Endothelial cell of umbilical vein (primary cell): Measurements from ENCODE around the gene KCNV2. TPM values are rescaled to one million over a fixed set of nuclear protein-coding genes. Genes with fewer than 3 reads are reported as not detected.
A peak's percentile ranks its signal among the peaks of the same experiment; 100 is the strongest.

ENCODE experiments used
- BruUV-seq: library from RNA; stranded (reverse); fragments of 400-500 nt; replicated peaks from 2 replicates; lab custom pipeline; 2021; lab: Mats Ljungman, UMichigan
- CTCF ChIA-PET: fragments of 300-600, 350-600 bp; sonication (Branson Sonifier 250); formaldehyde crosslinking; loops from one replicate; lab custom pipeline; 2021; ENCODE audit warnings: antibody characterized with exemption, inconsistent platforms; lab: Charles Lee
- POLR2A ChIA-PET: fragments of 300-600, 350-600 bp; sonication (Branson Sonifier 250); formaldehyde crosslinking; loops from one replicate; lab custom pipeline; 2021; ENCODE audit warnings: antibody characterized with exemption, inconsistent platforms; lab: Charles Lee
- DNase-seq: peaks from one replicate; pipeline ENCODE4 v3.0.0-alpha.2; 2011; ENCODE audit warnings: low read depth, low spot score
- FAIRE-seq: peaks from 2 replicates; lab custom pipeline; 2011; peaks lifted over from hg19 to GRCh38; lab: Jason Lieb, UNC
- H2AFZ ChIP-seq: 2 replicates; pipeline ENCODE4 v1.6.0; 2012; ENCODE audit warnings: low read depth, low read length, control low read depth, inconsistent platforms
- H3K27ac ChIP-seq: 2 replicates; pipeline ENCODE4 v1.5.1; 2011; ENCODE audit warnings: low read depth, mild to moderate bottlenecking, control low read depth, low read length, moderate library complexity; ENCODE audit not compliant: insufficient read depth
- H3K27me3 ChIP-seq, 2 experiments: 2 replicates each; pipeline versions ENCODE4 v1.6.0 to v1.6.1; 2011; ENCODE audit warnings: low read length in 2 of 2, mixed read lengths in 1 of 2; ENCODE audit not compliant: control insufficient read depth in 2 of 2, insufficient read depth in 2 of 2
- H3K36me3 ChIP-seq, 2 experiments: 2 replicates in 1 of 2; 3 replicates in 1 of 2; pipeline ENCODE4 v1.5.1; 2011; ENCODE audit warnings: low read length in 2 of 2, mild to moderate bottlenecking in 1 of 2, moderate library complexity in 1 of 2; ENCODE audit not compliant: control insufficient read depth in 2 of 2, insufficient read depth in 2 of 2; ENCODE audit errors: extremely low read depth in 1 of 2
- H3K4me1 ChIP-seq: 3 replicates; pipeline ENCODE4 v1.5.1; 2011; ENCODE audit warnings: mild to moderate bottlenecking, low read length; ENCODE audit not compliant: control insufficient read depth, insufficient read depth; ENCODE audit errors: extremely low read depth
- H3K4me2 ChIP-seq: 2 replicates; pipeline ENCODE4 v1.6.1; 2011; ENCODE audit warnings: low read length, control low read depth, mixed read lengths; ENCODE audit not compliant: insufficient read depth
- H3K4me3 ChIP-seq, 3 experiments: fragments of 200-600 bp in 1 of 3; sonication (generic), shearing (Covaris generic) in 1 of 3; replicated peaks in 1 of 3; 2 replicates each; pipeline ENCODE4 v1.5.1; 2011 to 2016; ENCODE audit warnings: control low read depth in 3 of 3, low read length in 3 of 3, mild to moderate bottlenecking in 2 of 3, inconsistent platforms in 1 of 3, low read depth in 1 of 3, moderate library complexity in 1 of 3; ENCODE audit not compliant: insufficient read depth in 1 of 3
- H3K79me2 ChIP-seq: 2 replicates; pipeline ENCODE4 v1.6.0; 2012; ENCODE audit warnings: low read length, inconsistent platforms; ENCODE audit not compliant: control insufficient read depth, insufficient read depth
- H3K9ac ChIP-seq: replicated peaks from 2 replicates; pipeline ENCODE3; 2011; ENCODE audit warnings: low read length, control low read depth; ENCODE audit not compliant: insufficient read depth; ENCODE audit errors: extremely low read depth
- H3K9me1 ChIP-seq: replicated peaks from 3 replicates; pipeline ENCODE4 v1.6.0; 2011; ENCODE audit warnings: mild to moderate bottlenecking, low read length; ENCODE audit not compliant: control insufficient read depth, insufficient read depth; ENCODE audit errors: extremely low read depth
- H3K9me3 ChIP-seq: replicated peaks from 2 replicates; pipeline ENCODE4 v1.5.1; 2012; ENCODE audit warnings: low read length, inconsistent platforms; ENCODE audit not compliant: control insufficient read depth, insufficient read depth
- H4K20me1 ChIP-seq: replicated peaks from 2 replicates; pipeline ENCODE3; 2011; ENCODE audit warnings: mild to moderate bottlenecking, low read length; ENCODE audit not compliant: control insufficient read depth, insufficient read depth; ENCODE audit errors: extremely low read depth
- EZH2 ChIP-seq: IDR thresholded peaks from 2 replicates; pipeline ENCODE4 v1.6.1; 2012; ENCODE audit warnings: borderline replicate concordance, low read depth, mild to moderate bottlenecking, moderate library complexity, low read length, inconsistent platforms; ENCODE audit not compliant: severe bottlenecking
- FOS ChIP-seq: IDR thresholded peaks from 2 replicates; pipeline ENCODE4 v1.6.1; 2011; ENCODE audit warnings: mild to moderate bottlenecking, low read length, moderate library complexity, borderline replicate concordance; ENCODE audit not compliant: insufficient read depth
- GATA2 ChIP-seq: IDR thresholded peaks from 2 replicates; pipeline ENCODE4 v1.7.0; 2011; ENCODE audit warnings: low read depth, mild to moderate bottlenecking, moderate library complexity, mixed read lengths, low read length; ENCODE audit not compliant: insufficient read length, insufficient read depth
- JUN ChIP-seq: IDR thresholded peaks from 2 replicates; pipeline ENCODE4 v1.6.1; 2011; ENCODE audit warnings: borderline replicate concordance, low read depth; ENCODE audit not compliant: insufficient read length, insufficient read depth
- MYC ChIP-seq: IDR thresholded peaks from one replicate; pipeline ENCODE4 v1.6.1; 2011; ENCODE audit warnings: mild to moderate bottlenecking, low read depth, low read length
- POLR2AphosphoS5 ChIP-seq: IDR thresholded peaks from 2 replicates; pipeline ENCODE4 v1.6.1; 2012; ENCODE audit warnings: low read depth, mild to moderate bottlenecking, control low read depth, low read length, moderate library complexity; ENCODE audit not compliant: insufficient read depth
- dilution Hi-C: fragments of 300-500 bp; cut with MboI; formaldehyde crosslinking; loops from one replicate; pipeline ENCODE4 v1.15.0; 2019; ENCODE audit warnings: low sequenced_read_pairs; ENCODE audit not compliant: extremely low pct_ligation_motif_present
- intact Hi-C: fragments of 100-400 bp; cut with micrococcal nuclease; formaldehyde crosslinking; loops from one replicate; pipeline ENCODE4 v1.10.0; 2022
- polyA plus RNA-seq, 4 experiments: library from polyadenylated mRNA; depleted of rRNA in 3 of 4; stranded (reverse) in 3 of 4; unstranded in 1 of 4; fragments of >200 nt; gene quantifications; 2 replicates each; pipeline versions ENCODE4 v1.2.1 to v1.2.3, GENCODE V29; 2011 to 2012; ENCODE audit warnings: missing spikeins in 1 of 4
- total RNA-seq: library from RNA; stranded (reverse); gene quantifications from 2 replicates; pipeline ENCODE4 v1.2.3, GENCODE V29; 2021
- TF ChIP-seq, protein P1 (sequence below): IDR thresholded peaks from 2 replicates; pipeline ENCODE4 v1.6.1; 2011; ENCODE audit not compliant: insufficient read depth, insufficient read length

Gene KCNV2
- total and polyA plus RNA-seq, 2 donors (not counting 3 experiments of a cell fraction or from before 2014, with no cell fraction given), result not detected

DNA sequence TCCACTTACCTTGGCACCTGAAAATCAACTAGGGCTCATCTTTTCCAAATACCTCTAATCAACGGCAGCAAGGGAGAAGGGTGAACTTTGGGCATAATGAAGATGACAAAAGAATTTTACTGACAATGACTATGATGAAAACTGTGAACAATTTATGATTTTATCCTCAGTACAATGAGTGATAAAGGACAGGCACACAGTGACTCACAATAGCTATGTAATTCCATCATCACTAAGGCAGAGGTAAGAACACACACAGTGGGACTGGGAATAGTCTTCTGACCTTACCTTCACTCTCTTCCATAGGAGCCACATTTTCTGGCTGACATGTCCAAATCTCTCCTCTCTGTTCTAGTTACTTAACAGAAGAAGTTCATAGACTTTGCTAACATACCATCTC lies 26.1 kb upstream of the KCNV2 start:
- peak overlapping the region; percentile 35 for H3K27ac ChIP-seq
- DNase-seq (no peak), FAIRE-seq (no peak)
- H3K9ac ChIP-seq, result no peak overlapping the region
- ChIA-PET CTCF (interaction anchor here (1.6 kb wide), 1 partner anchor 37 kb away, joined by 7 read pairs; no protein-coding TSS in a partner anchor), POLR2A (no interaction called here)
- H2AFZ ChIP-seq, result no peak overlapping the region
- TF ChIP-seq FOS (no peak), GATA2 (no peak), POLR2AphosphoS5 (no peak), MYC (no peak)
- TF ChIP-seq, protein P1, sequence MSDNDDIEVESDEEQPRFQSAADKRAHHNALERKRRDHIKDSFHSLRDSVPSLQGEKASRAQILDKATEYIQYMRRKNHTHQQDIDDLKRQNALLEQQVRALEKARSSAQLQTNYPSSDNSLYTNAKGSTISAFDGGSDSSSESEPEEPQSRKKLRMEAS, result no peak
- intact Hi-C loops (loop anchor here (1.0 to 5.0 kb wide), 3 partner anchors 36 to 674 kb away; partner anchors contain the start of gene SMARCA2), dilution Hi-C loops (no loop called here)
- H4K20me1 ChIP-seq, result no peaks in the 10 kb centered on the region
- TSS peak; percentile 66 for BruUV-seq
- no peaks in the 10 kb centered on the region for H3K27me3 ChIP-seq
- H3K4me2 ChIP-seq, result peak overlapping the region; percentile 52
- peaks cover 23% of the 10 kb centered on the region for H3K4me1 ChIP-seq
- no peaks in the 10 kb centered on the region for H3K9me1 ChIP-seq
- H3K79me2 ChIP-seq, result no peaks in the 10 kb centered on the region
- no peaks in the 10 kb centered on the region for H3K9me3 ChIP-seq
- no peak overlapping the region for H3K4me3 ChIP-seq
- H3K36me3 ChIP-seq, result no peaks in the 10 kb centered on the region

DNA sequence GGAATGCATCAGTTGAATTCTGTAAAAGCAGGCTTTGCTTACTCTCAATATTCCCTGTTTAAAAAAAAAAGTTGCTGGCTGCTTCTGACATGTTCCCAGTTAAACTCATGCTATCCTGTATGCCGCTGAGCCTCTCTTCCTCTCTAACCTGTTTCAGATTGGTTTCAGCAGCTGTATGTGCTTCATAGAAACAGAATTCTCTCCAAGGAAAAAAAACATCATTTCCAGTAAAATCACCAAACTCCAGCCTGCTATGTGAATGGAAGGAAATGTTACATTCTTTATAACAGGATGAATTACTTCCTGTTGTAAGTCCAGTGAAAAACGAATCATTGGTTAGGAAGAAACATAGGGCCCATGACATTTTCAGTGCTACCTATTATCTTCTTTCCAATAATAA lies 25.7 kb upstream of the KCNV2 start:
- dilution Hi-C loops (no loop called here), intact Hi-C loops (loop anchor here (1.0 to 5.0 kb wide), 3 partner anchors 36 to 674 kb away; partner anchors contain the start of gene SMARCA2)
- H3K9me1 ChIP-seq, result no peaks in the 10 kb centered on the region
- no peaks in the 10 kb centered on the region for H4K20me1 ChIP-seq
- no TSS peak for BruUV-seq
- DNase-seq (peak; percentile 88), FAIRE-seq (peak; percentile 90)
- H3K79me2 ChIP-seq, result no peaks in the 10 kb centered on the region
- peak overlapping the region; percentile 52 for H3K4me2 ChIP-seq
- CTCF ChIA-PET, result interaction anchor here (0.6 to 1.6 kb wide), 2 partner anchors 37 to 559 kb away, joined by 4 to 7 read pairs; no protein-coding TSS in a partner anchor
- POLR2A ChIA-PET, result no interaction called here
- H3K9me3 ChIP-seq, result no peaks in the 10 kb centered on the region
- no peak overlapping the region for H3K9ac ChIP-seq
- no peak overlapping the region for H3K4me3 ChIP-seq
- H3K4me1 ChIP-seq, result peaks cover 23% of the 10 kb centered on the region
- TF ChIP-seq FOS (peak; percentile 31), EZH2 (no peak), JUN (peak; percentile 38)
- no peaks in the 10 kb centered on the region for H3K36me3 ChIP-seq
- peak overlapping the region; percentile 35 for H3K27ac ChIP-seq
- H3K27me3 ChIP-seq, result no peaks in the 10 kb centered on the region
- H2AFZ ChIP-seq, result no peak overlapping the region
